HUDEP-2 (cell line): ENCODE data around the gene MCM7.

Experiments
- DNase-seq, 76 experiments: peaks; one replicate each; lab custom pipeline; 2025; ENCODE audit not compliant: unreplicated experiment in 76 of 76; lab: John Stamatoyannopoulos, UW

Gene MCM7

DNA sequence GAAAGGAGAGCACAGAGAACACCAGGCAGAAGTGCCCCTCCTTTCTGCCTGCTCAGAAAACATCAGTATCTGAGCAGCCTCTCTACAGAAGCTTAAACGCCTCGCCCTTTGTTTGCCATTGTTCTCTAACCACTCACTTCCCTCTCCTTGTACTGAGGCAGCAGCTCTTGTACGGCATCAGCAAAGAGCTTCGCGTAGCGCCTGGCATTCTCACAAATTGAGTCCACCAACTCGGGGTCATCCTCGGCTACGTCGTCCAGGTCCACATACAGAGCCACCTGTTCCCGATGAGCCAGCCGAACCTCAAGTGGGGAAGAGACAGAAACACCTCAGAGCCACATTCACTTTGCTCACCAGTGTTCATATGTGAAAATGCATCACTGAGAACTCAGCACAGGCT is 1.7 kb downstream of the MCM7 start:
- DNase-seq = no peak

DNA sequence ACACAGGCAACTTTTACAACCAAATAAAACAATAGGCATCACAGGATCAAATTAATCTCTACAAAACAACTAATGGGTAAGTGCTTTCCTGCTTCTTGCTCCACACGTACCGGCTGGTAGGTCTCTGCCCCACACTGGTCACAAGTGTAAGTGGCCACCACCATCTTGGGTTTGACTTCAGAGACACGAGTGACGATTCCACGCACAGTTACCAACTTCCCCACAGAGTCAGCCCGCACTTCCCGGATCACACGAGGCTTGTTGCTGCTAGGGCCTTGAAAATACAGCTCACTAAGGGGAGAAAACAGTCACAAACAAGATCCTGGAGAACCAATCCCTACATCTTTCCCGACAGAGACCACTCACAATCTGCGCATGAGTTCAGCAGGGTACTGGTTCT is 2.3 kb downstream of the MCM7 start:
- no peak for DNase-seq

DNA sequence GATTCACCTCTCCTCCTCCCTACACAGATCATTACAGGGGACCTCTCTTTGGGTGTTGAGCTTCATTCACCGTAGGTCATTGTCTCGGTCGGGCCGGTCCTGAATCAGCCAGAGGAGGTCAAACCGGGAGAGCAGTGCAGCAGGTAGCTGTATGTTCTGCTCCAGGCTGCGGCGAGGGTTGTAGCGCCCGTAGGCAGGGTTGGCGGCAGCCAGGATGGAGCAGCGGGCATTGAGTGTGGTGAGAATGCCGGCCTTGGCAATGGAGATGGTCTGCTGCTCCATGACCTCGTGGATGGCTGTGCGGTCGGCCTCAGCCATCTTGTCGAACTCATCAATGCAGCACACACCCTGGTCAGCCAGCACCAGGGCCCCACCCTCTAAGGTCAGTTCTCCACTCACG is 5.5 kb downstream of the MCM7 start:
- no peak for DNase-seq

DNA sequence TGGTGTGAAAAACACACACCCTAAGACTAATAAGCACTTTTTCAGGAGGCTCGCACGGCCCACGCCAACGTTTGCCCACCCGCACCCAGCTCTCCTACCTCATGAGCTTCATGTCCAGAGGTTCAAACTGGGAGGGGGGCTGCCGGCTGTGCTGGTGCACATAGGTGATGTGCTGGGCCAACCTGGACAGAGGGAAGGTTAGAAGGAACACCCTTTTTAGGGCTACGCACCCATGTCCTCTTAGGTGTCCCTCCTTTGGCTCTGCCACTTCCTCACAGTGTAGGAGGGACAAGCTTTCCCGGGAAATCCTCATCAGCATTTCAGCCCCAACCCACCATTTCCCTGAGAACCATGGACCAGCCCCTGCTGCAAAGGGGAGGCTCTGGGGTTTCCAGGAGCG is 5.9 kb downstream of the MCM7 start:
- DNase-seq = no peak

DNA sequence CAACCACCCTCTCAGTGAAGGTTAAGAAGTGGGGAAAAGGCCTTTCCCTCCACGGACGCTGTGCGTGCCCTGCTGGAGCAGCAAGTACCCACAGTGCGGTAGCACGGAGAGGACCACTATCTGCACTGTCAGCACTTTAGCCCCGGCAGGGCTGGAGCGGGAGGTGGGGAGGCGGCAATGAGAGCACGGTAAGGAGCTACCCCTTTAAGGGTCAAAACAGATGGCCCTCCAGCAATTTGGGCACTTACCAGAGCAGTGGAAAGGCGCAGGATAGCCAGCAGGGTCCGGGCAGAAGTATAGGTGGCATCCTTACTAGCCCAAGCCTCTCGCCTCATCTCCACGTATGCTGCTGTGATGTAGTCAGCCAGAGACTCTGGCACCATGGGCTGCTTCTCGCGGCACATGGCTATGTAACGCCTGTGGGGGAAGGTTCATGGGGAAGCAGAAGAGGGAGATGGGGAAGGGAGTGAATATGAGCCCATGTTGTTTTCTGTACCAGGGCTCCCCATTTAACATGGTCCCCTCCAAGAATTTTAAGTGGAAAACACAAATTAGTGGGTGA is 7.2 kb downstream of the MCM7 start:
- DNase-seq = no peak

DNA sequence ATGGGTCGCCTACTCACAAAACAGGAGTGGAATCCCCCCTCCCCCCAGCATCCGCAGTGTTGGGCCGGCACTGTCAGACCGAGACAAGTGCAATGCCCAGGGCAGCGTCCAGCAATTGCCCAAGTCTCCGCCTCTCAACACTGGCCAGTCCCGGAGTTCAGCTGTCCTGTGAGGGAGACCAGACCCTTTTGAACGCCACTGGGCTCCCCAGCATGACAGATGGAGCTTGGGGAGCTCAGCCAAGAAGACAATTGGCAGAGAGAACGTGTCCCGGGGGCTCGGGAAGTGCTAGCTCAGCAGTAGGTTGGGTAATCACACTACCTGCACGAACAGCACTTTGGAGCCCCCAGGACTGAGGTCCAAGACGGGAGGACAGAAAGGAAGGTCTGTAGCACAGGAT is 7.7 kb downstream of the MCM7 start:
- DNase-seq = no peak

DNA sequence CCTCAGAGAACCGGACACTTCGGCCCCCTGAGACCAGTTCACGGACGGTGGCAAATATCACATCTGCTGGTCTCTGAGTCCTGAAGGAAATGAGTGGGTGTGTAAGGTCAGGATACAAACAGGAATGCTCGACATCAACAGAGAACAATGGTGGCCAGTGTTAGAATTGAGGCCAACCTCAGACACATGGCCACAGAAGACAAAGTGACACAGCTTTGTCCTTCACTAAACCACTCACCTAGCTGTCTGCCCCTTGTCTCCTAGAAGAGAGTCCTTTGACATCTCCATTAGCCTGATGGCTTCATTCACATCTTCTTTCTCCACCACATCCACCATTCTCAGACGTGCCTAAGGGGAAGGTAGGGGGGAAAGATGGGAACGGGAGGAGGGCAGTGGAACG is 8.1 kb downstream of the MCM7 start:
- no peak for DNase-seq

DNA sequence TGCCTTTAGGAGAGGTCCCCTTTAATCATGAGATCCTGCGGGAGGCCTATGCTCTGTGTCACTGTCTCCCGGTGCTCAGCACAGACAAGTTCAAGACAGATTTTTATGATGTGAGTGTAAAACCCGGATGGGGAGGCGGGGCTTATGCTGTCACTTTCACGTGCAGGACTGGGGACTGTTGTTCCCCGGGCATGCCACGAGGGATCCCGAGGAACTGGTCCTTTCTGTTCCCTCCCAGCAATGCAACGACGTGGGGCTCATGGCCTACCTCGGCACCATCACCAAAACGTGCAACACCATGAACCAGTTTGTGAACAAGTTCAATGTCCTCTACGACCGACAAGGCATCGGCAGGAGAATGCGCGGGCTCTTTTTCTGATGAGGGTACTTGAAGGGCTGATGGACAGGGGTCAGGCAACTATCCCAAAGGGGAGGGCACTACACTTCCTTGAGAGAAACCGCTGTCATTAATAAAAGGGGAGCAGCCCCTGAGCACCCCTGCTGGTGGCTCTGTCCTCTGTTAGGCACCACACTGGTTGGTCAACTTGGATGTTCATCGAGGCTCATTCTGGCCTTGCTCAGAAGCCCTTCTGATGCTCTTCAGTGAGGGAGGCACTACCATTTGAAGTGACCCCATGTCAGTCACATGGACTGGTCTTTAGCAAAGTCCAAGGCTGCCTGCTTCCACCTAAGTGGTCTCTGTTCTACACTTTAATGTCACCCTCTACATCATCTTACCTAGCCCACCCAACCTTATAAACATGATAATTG is 9.6 kb downstream of the MCM7 start:
- peak in 14 of 76 experiments; percentile 3 to 38 (median 13) for DNase-seq

DNA sequence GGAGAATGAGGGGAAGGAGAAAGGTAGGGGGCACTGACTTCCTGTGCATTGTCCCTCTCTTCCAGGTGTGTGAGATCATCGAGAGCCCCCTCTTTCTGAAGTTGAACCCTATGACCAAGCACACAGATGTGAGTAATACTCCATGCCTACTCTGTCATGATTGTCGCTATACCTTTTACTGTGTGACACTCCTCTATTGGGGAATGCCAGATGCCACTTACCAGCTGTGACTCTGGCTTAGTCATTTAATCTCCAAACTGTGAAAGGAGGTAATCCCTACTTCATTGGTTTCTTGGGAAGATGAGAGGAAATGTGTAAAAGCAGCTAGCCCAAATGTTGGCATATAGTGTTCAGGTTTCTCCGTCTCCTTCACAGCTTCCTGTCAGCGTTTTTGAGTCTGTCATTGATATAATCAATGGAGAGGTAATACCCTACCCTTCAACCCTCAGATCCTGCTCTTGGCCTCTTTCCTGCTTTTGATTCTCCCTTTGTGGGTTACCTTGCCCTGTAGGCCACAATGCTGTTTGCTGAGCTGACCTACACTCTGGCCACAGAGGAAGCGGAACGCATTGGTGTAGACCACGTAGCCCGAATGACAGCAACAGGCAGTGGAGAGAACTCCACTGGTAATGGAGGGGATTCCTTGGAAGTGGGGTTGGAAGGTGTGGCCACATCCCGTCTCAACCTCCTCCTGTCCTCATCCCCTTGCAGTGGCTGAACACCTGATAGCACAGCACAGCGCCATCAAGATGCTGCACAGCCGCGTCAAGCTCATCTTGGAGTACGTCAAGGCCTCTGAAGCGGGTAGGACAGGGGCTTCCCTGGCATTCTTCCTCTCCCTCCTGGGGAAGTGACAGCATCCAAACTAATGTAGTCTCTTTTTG is 10.4 kb downstream of the MCM7 start:
- no peak for DNase-seq

DNA sequence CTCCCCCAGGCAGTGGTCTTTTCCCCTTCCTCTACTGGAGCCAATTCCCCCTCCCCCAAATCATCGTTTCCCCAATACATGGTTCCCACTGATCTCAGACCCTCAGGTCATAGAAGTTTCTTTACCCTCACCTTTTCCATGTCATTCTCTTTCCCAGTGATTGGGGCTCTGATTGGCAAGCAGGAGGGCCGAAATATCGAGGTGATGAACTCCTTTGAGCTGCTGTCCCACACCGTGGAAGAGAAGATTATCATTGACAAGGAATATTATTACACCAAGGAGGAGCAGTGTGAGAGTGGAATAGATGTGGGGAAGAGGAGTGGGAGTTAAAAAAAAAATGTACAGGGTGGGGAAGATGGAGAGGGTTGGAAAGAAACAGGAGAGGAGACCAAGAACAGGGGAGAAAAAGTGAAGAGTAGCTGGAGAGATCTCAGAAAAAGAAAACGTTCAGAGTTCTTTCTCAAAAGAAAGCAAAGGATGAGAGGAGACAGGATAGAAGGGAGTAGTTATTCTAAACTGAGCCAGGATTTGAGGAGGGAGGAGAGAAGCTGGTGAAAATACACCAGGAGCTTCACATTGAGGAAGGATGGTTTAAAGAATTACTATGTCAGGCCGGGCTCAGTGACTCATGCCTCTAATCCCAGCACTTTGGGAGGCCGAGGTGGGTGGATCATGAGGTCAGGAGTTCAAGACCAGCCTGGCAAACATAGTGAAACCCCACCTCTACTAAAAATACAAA is 11.6 kb downstream of the MCM7 start:
- DNase-seq = no peak

DNA sequence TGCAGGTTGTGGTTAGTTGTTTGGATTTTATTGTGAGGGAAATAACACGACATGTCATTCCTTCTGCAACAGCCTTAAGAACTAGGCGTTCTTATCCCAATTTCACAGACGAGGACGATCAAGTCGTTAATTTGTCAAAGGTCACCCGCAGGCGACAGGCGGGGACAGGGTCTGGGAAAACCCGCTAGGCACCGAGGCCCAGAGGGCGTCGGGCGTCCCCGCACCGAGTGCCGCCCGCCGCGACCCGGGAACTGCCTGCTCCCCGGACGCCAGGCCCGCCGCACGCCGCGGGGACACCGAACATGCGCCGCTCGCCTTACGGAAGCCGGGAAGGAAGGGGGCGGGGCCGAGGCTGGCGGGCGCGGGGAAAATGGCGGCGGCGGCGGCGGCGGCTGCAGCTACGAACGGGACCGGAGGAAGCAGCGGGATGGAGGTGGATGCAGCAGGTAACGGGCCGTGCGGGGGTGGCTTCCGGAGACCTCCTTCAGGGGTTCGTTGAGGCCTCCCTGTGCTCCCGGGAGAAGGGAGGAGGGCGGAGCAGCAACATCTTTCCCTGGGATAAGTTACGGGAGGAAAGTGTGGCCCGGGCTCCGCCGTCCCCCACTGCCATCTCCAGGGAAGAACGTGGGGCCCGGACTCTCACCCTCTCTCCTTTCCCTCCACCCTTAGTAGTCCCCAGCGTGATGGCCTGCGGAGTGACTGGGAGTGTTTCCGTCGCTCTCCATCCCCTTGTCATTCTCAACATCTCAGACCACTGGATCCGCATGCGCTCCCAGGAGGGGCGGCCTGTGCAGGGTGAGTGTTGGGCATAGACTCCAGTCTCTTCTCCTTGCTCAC is 12.4 kb downstream of the MCM7 start, which contains the start of gene COPS6:
Gene COPS6 (plus strand): TSS at position 349 of the 837 bp plus-strand sequence. CDS start 22 bp downstream, at position 371.
- DNase-seq = peak in 69 of 76 experiments; percentile 11 to 82 (median 60)

DNA sequence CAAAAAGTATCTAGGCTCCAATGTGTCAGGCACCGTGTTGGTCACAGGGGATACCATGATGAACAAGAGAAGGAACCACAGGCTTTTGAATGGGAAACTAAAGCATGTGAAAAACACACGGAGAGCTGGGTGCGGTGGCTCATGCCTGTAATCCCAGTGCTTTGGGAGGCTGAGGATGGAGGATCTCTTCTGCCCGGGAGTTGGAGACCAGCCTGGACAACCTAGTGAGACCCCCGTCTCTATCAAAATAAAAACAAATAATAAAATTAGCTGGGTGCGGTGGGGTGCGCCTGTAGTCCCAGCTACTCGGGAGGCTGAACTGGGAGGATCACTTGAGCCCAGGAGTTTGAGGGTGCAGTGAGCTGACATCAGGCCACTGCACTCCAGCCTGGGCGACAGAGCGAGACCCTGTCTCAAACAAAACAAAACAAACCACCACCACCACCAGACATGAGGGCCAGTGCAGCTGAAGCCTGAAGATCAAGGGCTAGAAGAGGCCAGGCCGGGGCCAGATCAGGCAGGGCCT is 13.0 kb downstream of the MCM7 start:
- no peak for DNase-seq

DNA sequence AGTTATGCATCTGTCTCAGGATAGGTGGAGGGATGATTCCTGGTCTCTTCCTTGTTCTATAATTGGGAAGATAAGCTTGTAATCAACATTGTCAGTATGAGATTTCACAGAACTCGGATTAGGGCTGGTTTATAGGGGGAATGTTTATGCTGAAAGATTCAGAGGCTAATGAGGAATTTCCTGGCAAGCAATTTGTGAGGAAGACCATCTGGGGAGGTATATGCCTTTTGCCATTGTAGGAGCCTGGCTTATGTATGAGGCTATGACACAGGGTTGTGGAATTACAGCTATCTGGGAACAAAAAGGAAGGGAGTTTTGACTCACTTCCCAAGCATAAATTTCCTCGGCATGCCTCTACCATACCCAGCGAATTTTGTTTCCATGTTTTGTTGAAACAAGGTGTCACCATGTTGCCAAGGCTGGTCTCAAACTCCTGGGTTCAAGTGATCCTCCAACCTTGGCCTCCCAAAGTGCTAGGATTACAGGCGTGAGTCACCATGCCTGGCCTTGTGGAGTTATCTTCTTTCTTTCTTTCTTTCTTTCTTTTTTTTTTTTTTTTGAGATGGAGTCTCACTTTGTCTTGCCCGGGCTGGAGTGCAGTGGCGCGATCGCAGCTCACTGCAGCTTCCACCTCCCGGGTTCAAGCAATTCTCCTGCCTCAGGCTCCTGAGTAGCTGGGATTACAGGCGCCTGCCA is 14.0 kb downstream of the MCM7 start:
- no peak for DNase-seq

DNA sequence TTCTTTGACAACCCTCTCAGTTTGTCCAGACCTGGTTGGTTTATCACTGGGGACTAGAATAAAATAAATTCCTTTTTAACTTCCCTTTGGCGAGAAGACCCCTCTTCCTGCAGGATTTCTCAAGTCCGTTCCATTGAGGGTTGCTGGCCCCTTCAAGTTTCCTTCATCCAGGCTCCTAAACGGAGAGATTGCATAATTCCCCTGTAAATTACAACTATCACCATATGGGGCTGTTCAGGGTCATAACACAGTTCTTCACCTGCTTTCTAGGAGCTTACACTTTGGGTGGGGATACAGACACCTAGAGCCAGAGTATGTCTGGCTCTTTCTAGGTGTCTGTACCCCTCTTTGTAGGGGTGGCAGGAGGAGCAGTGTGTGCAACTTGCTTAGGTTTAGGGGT is 15.7 kb downstream of the MCM7 start:
- no peak for DNase-seq

DNA sequence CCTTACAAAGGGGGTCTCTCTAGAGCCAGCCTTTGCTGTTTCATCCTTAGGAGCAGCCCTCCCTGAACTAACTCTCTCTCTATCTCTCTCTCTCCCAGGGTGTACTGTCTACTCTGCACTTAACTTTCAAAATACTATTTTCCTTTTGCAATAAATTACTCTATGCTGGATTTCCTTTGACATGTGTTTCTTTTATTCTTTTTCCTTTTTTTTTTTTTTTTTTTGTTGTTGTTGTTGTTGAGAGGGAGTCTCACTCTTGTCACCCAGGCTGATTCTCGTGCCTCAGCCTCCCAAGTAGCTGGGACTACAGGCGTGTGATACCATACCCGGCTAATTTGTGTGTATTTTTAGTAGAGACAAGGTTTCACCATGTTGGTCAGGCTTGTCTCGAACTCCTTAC is 18.2 kb downstream of the MCM7 start:
- no peak for DNase-seq

DNA sequence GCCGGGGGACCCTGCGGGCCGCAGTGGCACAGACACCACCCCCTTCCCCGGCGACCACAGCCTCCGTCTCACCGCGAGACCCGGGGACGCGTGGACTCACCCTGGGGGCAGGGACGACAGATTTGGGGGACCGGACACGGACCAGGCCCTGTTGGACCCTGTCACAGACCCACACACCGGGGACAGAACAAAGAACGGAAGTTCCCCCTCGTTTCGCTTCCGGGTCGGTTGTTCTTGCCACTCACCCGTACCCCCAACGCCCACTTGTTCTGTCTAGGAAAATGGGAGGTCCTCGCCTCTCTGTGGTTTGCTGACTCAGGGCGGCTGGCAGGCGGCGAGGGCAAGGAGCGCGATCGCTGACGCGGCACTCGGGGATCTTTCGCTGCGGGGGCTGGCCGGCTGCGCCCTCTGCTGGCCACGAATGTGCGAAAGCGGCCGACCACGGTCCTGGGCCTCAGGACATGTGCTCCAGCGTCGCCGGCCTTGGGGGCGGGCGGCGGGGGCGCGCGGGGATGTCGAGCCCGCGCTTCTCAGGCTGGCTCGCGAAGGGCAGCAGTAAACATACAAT is 19.6 kb downstream of the MCM7 start, which contains the start of gene ZNF3:
Gene ZNF3 (minus strand): TSS at position 189 of the 568 bp plus-strand sequence. CDS start 4,366 bp downstream, outside the sequence.
- DNase-seq = peak; percentile 44 to 99 (median 98)

DNA sequence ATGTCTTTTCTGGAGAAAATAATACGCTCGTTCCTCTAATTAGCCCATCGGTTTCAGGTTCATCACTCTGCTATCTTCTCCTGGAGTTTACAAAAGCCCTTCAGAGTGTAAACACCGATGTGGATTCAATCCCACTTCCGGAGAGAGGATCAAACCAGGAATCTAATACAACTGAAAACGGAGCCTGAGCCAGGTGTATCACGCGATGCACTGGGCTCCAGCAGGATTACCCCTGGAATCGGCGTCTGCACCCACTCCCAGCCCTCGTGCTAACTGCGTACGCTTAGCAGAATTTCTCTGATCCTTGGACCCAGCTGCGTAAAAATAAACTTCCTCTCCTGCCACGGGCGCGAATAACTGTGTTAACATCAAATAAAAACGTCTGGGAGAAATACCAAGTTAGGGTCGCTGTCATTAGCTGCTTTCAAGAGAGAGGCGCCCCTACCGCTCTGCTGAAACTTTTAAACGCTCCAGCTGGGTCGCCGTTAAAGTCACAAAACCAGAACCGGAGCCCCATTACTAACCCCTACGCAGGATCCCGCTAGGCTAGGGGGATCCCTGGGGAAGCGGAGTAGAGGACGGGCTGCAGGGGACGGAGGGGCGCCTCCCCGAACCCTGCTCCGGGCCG is 20.2 kb downstream of the MCM7 start:
- peak in 2 of 76 experiments; percentile 3 to 14 for DNase-seq

DNA sequence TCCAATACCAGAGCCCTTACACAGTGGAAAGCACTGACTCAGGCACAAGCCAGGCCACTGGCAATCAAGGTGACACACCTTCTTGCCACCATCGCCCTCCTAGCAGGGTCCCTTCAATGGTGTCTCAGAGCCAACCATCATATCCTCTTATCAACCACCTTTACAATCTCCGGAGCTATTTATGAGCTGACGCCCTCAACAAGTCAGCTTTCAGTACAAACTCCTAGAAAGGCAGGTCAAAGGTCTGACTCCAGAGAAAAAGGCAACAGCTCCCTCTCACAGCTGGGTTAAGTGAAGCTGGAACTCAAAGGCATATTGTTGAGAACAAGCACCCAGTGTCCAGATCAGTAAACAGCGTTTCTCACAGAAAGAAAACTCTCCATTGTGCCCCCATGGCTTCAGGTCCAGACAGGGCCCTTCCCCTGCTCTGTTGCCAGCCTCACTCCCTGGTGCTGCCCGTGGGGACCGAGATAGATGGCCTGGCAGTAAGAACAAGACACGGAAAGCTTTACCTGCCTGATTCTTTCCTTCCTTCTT is 22.1 kb downstream of the MCM7 start:
- no peak for DNase-seq
